HG03039 (cell line): ENCODE data around the gene LIX1.

Experiments used
- ATAC-seq: cut with Tn5 transposase; IDR thresholded peaks from one replicate; pipeline ENCODE4 v1.9.1; 2021; ENCODE audit warnings: mild to moderate bottlenecking, moderate library complexity; ENCODE audit not compliant: unreplicated experiment

Gene LIX1

DNA sequence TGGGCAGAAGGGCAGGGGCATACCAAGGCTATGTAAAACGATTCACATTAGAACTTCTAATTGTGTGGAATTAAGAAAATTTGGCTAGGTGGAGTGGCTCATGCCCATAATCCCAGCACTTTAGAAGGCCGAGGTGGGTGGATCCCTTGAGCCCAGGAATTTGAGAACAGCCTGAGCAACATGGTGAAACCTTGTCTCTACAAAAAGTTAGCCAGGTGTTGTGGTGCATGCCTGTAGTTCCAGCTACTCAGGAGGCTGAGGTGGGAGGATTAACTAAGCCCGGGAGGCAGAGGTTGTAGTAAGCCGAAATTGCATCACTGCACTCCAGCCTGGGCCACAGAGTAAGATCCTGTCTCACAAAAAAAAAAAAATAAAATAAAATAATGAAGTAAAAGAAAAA is 65.2 kb downstream of the LIX1 start:
- no peak for ATAC-seq

DNA sequence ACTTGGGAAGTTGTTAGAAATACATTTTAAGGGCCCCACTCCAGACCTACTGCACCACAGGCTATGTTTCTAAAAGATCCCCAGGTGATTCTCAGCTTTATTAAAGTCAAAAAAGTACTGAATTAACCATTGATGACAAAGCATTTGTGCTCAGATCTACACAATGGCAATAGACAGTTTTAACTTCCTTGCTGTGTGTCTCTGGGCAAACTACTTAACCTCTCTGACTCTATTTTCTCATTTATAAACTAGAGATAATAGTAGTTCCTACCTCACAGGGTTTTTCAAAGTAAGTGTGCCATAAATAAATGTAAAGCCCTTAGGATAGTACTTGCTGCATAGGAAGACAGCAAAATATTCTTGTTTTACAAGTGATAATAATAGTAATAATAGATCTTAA is 66.3 kb downstream of the LIX1 start:
- ATAC-seq = no peak

DNA sequence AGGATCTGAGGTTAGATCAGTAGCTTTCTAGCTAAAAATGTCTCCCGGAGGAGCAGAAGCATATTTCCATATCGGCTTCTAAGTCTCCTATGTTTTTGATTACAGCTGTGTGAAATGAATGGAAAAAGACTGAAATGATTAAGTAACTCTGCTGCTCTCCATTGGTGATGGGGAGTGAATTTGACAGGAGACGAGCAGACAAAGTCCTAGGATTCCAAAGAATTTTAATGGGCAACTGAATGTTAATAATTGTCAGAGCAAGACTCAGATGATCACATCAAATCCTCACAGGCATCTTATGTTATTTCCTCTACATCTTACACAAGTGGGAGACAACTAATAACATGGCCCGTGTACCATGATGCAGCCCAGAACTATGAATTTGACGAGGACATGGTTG is 66.8 kb downstream of the LIX1 start:
- no peak for ATAC-seq

DNA sequence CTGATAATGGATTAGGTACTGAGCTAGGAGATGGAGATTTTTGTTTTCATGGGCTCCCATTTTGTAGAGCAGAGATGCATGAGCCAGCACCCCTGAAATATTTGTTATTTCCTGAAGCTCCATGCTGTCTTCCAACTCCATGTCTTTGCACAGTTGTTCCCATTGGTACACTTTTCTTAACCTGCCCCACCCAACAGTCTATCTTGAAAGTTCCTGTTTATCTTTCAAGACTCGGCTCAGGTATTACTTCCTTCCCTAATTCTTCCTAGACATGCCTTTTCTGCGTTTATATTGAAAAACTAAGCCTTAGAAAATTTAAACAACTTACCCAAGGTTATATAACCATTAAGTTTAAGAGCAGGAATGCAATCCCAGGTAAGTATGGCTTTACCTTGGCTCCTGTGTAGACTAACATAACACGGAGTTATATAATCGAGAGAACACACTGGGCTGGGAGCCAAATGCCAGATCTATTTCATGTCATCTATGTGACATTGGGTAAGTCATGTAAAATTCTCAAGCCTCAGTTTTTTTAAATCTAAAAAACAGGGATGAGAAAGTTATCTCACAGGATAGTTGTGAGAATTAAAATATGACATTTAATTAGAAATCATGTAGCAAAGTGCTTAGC is 67.4 kb downstream of the LIX1 start:
- no peak for ATAC-seq

DNA sequence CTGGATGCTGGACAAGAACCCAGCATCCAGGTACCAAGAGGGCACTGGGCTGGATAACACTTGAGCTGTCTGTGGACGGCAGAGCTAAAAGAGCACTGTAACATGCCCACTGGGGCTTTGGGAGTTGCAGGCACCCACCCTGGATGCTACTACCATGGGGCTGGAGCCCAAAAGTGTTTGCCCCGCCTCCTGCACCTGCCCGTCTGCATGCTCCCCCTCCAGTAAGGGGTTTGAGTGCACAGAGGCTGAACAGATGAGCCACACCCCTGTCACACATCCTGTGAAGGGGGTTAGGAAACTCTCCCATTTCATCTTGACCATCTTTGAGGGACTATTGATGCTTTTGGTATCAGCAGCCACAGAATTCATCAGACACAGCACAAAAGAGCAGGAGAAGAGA is 69.0 kb downstream of the LIX1 start:
- ATAC-seq = no peak

DNA sequence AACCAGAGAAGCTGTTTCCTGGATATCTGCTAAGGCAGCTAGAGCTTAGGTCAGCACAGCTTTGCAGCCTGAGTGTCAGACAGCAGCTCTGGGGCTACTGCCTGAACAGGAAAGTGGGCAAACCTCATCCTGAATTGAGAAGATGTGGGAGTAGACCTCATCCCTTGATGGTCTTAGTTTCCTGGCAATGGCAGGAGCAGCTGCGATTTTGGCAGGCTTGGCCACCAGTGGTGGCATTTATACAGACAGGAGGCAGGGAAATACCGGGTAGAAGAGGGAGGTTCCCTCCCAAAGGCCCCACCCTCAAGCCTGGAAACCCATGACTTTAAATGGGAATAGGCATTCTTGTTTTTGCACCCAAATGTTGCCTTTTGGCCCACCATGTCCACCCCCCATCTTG is 69.7 kb downstream of the LIX1 start:
- ATAC-seq = no peak

DNA sequence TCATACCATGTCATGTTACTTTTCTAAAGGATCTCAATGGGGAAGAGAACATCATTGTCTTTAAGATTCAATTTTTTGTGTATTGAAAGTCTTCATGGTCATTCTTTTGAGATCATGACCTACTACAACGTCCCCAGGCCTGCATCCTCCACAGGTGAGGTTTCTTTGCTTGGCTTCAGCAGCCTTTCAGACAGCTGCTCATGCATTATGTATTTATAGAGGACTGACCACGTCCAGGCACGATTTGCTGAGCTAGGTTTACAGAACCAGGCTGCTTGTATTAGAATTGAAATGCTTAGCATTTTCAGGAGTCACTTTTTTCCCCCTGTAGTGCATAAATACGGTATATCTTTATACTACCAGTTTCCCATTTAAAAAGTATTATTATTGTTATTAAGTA is 70.4 kb downstream of the LIX1 start:
- no peak for ATAC-seq

DNA sequence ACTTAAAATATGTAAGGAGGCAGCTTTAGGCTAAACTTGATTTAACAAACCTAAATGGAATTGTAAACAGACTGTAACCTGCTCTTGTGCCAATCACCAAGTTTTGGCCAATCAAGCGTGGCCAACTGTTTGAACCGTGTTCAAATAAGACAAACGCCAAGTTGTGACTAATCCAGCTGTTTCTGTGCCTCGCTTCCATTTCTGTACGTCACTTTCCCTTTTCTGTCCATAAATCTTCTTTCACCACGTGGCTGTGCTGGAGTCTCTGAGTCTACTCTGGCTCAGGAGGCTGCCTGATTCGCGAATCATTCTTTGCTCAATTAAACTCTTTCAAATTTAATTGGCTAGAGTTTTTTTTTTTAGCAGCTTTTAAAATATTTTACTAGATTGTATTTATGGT is 71.3 kb downstream of the LIX1 start:
- ATAC-seq = no peak

DNA sequence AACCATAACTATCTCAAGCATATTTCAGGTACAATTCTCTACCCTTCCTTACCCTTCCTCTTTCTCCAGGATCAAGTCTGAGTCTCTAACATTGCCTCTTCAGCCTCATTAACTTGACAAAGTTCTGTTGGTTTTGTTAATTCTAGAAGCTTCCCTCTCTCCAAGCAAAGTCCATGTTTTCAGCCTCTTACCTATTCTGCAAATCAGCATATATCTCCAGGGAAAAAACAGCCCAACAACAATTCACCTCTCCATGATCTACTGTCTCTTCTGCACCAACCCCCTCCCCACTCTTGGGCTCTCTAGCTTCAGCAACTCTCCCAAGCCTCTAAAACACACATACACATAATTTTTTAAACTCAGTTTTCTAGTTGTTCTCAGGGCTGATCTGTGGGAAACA is 72.2 kb downstream of the LIX1 start:
- ATAC-seq = no peak

DNA sequence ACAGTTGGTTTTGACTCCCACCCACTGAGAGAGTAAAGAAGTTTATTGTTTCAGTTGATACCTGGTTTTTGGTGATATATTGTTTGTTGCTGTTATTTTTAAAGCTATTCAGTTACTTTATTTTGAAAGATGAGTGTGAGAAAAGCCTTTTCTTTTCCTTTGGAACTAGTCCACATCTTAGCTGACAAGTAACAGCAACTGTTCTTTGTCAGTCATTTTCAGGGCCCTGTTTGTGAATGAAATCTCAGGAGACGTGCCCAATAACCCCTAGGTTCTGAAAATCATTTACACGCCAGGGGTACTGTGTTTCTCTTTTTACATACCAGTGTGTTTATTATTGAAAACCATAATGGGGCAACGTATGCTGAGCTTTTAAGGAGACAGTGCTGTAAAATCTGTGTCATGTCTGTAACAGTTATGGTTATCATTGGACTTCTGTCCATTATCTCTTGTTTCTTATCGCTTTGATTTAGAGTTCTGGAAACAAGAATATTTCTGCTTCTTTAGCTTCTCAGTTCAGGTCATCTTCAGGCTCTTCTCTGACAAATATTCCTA is 75.0 kb downstream of the LIX1 start:
- ATAC-seq = no peak

DNA sequence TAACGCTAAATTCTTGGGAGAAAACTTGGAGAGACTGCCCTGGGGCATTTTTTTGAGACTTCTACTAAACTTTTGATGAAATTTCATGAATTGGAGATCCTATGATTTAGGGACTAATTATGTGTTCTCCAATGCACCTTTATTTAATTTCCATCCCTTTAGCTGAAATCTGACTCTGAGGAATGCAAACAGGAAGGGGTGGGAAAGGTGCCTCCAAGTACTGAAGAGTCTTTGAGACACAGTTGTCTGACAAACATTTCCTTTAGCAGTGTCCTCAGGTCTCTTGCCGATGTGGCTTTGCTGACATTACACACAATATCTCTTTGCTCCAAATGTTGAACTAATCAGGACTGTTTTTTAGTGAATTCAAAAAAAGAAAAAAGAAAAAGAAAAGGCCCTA is 76.9 kb downstream of the LIX1 start:
- no peak for ATAC-seq

DNA sequence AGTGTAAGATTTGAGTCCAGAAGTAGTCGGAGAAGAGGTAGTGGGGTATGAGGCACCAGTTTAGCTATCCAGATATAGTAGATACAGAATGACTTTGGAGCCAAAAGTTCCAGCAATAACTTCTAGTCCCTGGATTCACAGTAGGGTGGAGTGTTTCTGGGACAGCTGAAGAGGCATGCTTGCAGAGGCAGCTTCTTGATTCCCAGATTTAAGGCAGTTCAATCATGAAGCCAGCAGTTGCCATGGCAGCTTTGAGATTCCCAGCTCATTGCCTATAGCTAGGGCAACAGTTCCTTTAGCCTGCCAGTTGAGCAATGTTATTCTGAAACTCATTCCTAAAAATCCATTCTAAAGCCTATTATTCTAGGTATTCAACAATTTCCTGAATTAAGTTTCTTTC is 79.2 kb downstream of the LIX1 start:
- ATAC-seq = no peak

DNA sequence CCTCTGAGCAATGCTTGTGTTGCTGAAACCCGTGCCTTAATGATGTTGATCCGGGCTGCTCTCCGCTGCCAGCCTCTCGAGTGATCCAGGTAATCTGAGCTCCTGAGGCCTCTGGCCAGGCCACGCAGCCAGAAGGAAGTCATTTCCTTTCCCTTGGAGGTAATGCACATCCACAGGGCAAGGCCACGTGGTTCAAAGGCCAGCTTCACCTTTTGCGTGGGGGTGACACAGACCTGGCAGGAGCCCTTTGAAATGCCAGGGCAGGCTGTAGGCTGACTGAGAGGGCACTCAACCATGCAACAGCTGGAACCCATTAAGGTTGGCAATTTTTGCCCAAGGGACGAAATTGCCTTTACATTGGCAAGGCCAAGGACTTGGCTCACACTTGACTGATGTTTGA is 80.4 kb downstream of the LIX1 start:
- ATAC-seq = no peak

DNA sequence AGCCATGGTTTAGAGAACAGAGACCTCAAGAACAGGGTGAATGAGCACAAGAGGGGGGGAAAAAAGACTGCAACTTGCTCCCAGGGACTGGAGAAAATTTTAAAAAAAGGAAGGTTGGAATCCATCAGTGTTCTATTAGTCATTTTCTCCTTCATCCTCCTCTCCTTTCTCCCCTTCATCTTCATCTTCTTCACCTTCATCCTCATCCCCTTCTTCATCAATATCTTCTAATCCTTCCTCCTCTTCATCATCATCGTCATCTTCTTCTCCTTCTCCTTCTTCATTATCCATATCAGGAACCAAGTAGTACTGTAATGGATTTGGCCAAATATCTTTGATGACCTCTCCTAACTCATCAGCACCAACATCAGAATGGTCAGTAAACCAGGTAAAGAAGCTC is 86.1 kb downstream of the LIX1 start:
- no peak for ATAC-seq

DNA sequence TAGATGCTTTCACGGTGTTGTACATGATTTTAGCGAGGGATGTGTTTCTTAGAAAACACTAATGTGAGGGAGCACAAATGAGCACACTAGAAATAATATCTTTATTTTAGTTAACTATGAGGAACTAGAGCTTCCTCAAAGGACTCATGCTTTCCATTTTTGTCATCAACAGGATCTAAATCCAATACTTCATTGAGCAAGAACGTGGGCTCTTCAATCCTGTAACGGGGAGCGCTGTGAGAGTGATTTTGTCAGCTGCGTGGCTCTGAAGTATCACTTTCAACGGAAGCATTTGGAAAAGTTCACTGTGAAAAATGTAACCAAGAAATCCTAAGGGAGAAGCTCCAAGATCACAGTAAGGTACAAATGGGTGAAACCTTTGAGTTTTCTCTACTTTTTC is 93.2 kb downstream of the LIX1 start:
- ATAC-seq = no peak

DNA sequence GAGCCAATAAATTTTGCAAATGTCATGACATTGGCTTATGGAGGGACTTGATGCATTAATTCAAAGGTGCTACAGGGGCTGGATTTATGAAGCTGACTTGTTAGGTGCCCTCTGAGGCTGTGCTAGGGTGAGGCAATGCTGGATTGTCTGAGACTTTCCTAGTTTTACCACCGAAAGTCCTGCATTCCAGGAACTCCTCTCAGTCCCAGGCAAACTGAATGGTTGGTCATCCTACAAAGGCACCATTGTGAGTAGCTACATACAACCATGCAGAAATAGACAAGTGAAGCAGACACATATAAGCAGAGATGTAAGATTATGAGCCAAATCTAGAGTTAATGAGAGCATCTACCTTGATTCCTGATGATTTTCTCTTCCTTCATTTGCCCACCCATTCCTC is 95.3 kb downstream of the LIX1 start:
- ATAC-seq = no peak

DNA sequence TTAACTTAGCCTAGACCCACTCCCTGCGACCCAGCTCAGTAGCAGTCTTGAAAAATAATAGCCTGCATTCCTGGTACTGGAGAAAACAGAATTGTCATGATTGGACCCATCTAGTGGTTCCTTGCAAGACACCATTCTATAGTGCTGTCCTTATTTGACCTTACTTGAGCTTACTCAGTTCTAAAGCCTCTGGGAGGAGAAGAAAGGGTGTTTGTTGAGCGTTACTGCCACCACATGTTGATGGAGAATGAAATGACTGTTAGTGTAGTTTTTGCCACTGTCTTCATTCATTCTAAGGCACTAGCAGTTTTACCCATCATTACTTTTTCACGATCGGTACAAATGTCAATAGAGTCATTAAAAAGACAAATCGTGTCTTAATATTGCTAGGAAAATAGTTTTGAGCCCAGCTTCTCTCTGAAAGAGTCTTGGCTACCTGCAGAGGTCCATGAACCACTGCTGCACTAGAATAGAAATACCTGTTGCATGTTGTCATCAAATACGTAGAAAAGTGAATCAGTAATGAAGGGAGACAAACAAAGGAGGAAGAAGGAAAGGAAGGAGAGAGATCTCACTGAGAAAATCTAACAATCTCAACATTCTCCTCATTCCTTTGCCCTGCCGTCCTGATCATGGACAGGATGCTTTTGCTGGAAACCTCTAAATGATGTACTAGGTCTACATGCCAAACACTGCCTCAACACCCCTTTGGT is 96.0 kb downstream of the LIX1 start:
- no peak for ATAC-seq

DNA sequence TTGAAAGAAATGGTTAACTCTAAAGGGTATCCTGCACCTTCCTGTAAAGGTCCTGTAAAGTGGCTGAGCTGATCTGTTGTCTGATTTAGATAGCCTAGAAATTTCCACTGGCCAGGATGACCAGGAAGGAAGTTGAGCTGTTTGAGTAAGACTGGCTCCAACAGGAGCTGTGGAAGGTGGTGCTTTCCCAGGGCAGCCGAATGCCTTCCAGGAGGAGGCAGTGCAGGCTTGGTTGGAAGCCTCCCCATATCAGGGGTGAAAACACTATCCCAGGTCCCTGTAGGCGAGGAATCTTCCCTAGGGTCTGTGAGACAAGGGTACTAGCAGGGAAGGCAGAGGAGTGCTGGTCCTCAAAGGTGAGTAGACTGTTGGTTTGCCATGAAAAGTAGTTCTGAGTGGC is 98.4 kb downstream of the LIX1 start:
- no peak for ATAC-seq

DNA sequence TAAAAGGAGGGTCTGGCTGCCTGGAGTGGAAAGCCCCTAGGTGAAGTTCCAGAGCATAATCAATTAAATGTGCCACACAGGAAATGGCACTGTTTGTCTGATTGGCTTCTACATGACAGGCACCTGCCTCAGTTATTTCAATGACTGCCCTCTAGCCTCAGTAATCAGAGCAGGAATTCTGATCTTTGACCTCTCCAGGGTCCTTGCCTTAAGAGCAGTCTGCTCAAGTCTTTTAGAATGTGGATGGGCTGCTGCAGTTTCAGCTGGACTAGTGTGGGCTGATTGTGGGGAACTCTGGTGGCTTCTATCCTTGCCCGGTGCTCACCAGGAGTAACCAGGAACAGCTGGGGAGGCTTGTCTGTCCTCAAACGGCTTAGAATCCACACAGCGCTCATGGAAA is 98.9 kb downstream of the LIX1 start:
- ATAC-seq = no peak

DNA sequence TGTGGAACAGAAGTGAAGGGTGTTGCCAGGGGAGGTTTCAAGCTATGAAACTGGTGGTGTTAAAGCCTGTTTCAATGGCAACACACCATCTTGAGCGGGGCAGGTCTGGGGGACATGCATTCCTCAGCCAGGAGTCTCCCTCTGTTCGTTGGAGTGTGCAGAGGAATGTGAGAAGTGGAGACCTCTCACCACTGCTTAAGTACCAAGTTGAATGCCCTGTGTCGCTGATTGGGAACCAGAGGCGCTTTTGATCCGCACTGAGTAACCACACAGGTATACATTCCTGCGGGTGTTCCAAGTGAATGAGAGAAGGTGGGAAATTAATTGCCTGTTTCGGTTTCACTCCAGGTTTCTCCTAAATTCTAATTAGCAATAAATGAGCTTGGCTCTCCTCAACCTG is 99.4 kb downstream of the LIX1 start:
- no peak for ATAC-seq
